Activated B cell treated with CpG ODN at 0.5 μM for 24 hours (primary cell): ENCODE measurements around the gene SDSL. TPM values are rescaled to one million over a fixed set of nuclear protein-coding genes. Genes with fewer than 3 reads are reported as not detected.

Source experiments
- ATAC-seq: fragments of 200-7000 bp; cut with Tn5 transposase; one replicate; pipeline ENCODE4 v1.10.0; 2021; ENCODE audit warnings: low read depth, mild to moderate bottlenecking, moderate library complexity
- CTCF ChIA-PET: fragments of 350-600 bp; sonication (Branson Sonifier 250); formaldehyde crosslinking; loops from one replicate; lab custom pipeline; 2021; ENCODE audit warnings: antibody characterized with exemption; lab: Charles Lee
- POLR2A ChIA-PET: fragments of 350-600 bp; sonication (Branson Sonifier 250); formaldehyde crosslinking; loops from one replicate; lab custom pipeline; 2021; ENCODE audit warnings: antibody characterized with exemption; lab: Charles Lee
- DNase-seq: peaks from one replicate; pipeline ENCODE4 v3.0.0; 2022
- H3K27ac Mint-ChIP-seq: one replicate; pipeline ENCODE4 v1.8.0; 2020; ENCODE audit warnings: mixed read lengths
- H3K27me3 Mint-ChIP-seq: one replicate; pipeline ENCODE4 v1.8.0; 2021; ENCODE audit warnings: mixed read lengths
- H3K36me3 Mint-ChIP-seq: one replicate; pipeline ENCODE4 v1.8.0; 2021; ENCODE audit warnings: low read depth, mixed read lengths
- H3K4me1 Mint-ChIP-seq: one replicate; pipeline ENCODE4 v1.8.0; 2021; ENCODE audit warnings: mixed read lengths
- H3K4me3 Mint-ChIP-seq: one replicate; pipeline ENCODE4 v1.8.0; 2020; ENCODE audit warnings: mild to moderate bottlenecking, mixed read lengths
- H3K9me3 Mint-ChIP-seq: one replicate; pipeline ENCODE4 v1.8.0; 2020; ENCODE audit warnings: mixed read lengths
- CTCF ChIP-seq: fragments of 200-600 bp; IDR thresholded peaks from one replicate; pipeline ENCODE4 v1.8.0; 2022; ENCODE audit warnings: antibody characterized with exemption, mild to moderate bottlenecking
- intact Hi-C: fragments of 100-400 bp; cut with micrococcal nuclease; formaldehyde crosslinking; loops from one replicate; pipeline ENCODE4 v1.15.1; 2024
- total RNA-seq: library from RNA; stranded (reverse); gene quantifications from 2 replicates; pipeline ENCODE4 v1.2.3, GENCODE V29; 2022

SDSL gene
- total RNA-seq, 1 donor from 2014 or later = 0.20 TPM

DNA sequence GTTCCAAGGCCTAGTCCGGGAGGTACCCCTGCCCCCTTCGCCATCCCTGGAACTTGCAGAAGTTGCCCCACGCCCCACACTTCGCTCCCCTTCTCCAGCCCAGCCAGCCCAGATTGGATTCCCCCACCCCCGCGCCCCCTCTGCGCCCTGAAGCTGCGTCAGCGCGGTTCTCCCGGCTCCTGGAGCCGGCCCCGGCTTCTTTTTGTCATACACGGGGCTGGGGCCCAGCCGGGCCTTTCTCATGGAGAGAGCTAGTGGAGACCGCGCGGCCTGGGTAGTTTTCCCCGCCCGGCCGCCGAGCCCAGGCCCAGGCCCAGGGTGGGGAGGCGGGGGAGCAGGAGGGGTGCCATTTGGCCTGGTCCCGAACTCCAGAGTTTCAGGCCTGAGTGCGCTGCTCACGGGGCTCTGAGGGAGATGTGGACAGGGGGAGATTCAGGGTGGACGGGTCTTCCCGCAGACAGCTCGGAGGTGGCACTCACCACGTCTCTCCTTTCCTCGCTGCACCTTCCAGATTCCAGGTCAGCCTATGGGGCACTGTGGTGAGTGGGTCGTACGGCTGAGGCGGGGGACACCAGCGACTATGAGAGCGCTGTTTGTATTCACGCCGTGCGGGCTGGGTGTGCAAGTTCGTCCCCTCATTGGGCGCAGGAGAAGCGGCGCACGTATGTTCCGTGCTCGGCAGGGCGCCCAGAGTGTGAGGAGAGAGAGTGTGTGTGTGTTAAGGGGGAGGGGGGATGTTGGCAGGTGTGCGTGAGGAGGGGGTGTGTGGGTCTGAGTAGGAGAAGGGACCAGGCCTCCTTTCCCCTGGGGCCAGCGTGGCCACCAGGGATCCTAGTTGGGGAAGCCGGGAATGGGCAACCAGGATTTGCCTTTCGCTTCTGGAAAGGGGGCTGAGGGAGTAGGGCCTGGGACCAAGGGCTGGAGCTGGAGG is 50.3 kb downstream of the SDSL start:
- ChIA-PET CTCF (no interaction called here), POLR2A (interaction anchor here (0.7 kb wide), 1 partner anchor 138 kb away, joined by 3 read pairs; the partner anchor contains the start of gene SLC8B1)
- no peak for DNase-seq
- H3K27me3 Mint-ChIP-seq = peaks cover 69% of the 10 kb centered on the region
- no peak overlapping the region for H3K4me3 Mint-ChIP-seq
- no peaks in the 10 kb centered on the region for H3K36me3 Mint-ChIP-seq
- ATAC-seq = no peak
- H3K4me1 Mint-ChIP-seq = peaks cover 17% of the 10 kb centered on the region
- H3K9me3 Mint-ChIP-seq = no peaks in the 10 kb centered on the region
- no peak for TF ChIP-seq CTCF
- no peak overlapping the region for H3K27ac Mint-ChIP-seq
- intact Hi-C loops = no loop called here

DNA sequence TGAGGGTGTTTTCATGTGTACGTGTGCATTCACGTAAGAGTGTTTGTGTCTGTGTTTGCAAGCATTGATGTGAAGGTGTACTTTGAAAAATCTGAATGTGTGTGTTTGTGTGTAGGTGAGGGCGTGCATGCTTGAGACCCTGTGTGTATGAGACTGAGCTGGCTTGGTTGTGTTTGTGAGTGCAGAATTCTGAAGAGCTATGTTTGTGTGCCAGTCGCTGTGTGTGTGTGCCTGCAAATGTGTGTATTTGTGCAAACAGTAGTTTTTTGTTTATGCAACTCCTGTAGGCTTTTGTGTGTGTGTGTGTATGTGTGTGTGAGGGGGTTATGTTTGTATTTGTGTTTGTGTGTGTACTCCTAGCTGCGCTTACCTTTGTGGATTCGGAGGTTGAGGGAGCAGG is 51.2 kb downstream of the SDSL start:
- no peak for TF ChIP-seq CTCF
- CTCF ChIA-PET = no interaction called here
- Mint-ChIP-seq H3K27ac (no peak overlapping the region), H3K27me3 (peaks cover 74% of the 10 kb centered on the region), H3K36me3 (no peaks in the 10 kb centered on the region), H3K9me3 (no peaks in the 10 kb centered on the region), H3K4me1 (peaks cover 15% of the 10 kb centered on the region), H3K4me3 (no peak overlapping the region)
- POLR2A ChIA-PET = no interaction called here
- intact Hi-C loops = no loop called here
- DNase-seq (no peak), ATAC-seq (no peak)

GRCh38 chr12:113473942-113474341 is 51.8 kb downstream of the SDSL start:
- no peak for TF ChIP-seq CTCF
- no peak overlapping the region for H3K27ac Mint-ChIP-seq
- no peak for ATAC-seq
- intact Hi-C loops = no loop called here
- CTCF ChIA-PET = no interaction called here
- H3K4me1 Mint-ChIP-seq = peaks cover 12% of the 10 kb centered on the region
- no peak for DNase-seq
- POLR2A ChIA-PET = no interaction called here
- H3K4me3 Mint-ChIP-seq = peak overlapping the region; percentile 17
- no peaks in the 10 kb centered on the region for H3K36me3 Mint-ChIP-seq
- H3K9me3 Mint-ChIP-seq = no peaks in the 10 kb centered on the region
- H3K27me3 Mint-ChIP-seq = peaks cover 75% of the 10 kb centered on the region

GRCh38 chr12:113474635-113475436 is 52.7 kb downstream of the SDSL start:
- peaks cover 14% of the 10 kb centered on the region for H3K4me1 Mint-ChIP-seq
- ATAC-seq (no peak), DNase-seq (no peak)
- H3K9me3 Mint-ChIP-seq = no peaks in the 10 kb centered on the region
- intact Hi-C loops = no loop called here
- no peak for TF ChIP-seq CTCF
- CTCF ChIA-PET = no interaction called here
- H3K4me3 Mint-ChIP-seq = no peak overlapping the region
- peaks cover 76% of the 10 kb centered on the region for H3K27me3 Mint-ChIP-seq
- POLR2A ChIA-PET = no interaction called here
- H3K36me3 Mint-ChIP-seq = no peaks in the 10 kb centered on the region
- H3K27ac Mint-ChIP-seq = no peak overlapping the region
